Suppressor macrophage treated with lipopolysaccharide for 1 hour (primary cell): ENCODE data around the gene LRFN2.
A peak's percentile ranks its signal among the peaks of the same experiment; 100 is the strongest.

Experiments
- DNase-seq, 3 donors: peaks; one replicate each; pipeline ENCODE4 v3.0.0-alpha.2; 2020 to 2022

Gene LRFN2

DNA sequence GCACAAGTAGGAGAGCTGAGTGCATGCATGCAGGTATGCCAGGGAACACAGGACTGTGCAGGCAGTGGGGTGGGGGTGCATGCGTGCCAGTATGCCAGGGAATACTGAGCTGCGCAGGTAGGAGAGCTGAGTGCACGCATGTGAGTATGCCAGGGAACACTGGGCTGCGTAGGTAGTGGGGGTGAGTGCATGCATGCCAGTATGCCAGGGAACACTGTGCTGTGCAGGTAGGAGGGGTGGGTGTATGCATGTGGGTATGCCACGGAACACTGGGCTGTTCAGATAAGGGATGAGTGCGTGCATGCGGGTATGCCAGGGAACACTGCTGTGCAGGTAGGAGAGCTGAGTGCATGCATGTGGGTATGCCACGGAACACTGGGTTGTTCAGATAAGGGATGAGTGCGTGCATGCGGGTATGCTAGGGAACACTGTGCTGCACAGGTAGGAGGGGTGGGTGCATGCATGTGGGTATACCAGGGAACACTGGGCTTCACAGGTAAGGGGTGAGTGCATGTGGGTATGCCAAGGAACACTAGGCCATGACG lies 77.4 kb downstream of the LRFN2 start:
- DNase-seq: no peak

DNA sequence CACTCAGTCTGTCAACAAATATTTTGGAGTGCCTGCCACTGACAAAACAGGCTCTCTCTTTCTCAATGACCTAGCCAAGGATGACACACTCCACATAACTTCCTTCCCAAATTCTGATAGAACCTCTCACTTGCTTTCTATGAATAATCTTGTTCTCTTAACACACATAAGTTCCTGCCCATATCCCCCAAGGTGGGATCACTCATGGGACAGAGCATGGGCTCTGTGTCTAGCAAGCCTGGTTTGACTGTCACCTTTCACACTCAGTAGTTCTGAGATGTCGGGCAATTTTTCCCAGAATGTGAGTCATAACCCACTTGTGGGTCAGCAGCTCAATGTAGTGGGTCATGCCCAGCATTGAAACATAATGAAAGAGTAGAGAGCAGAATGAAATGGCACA lies 78.1 kb downstream of the LRFN2 start:
- DNase-seq: peak; percentile 43 to 67 (median 62)

GRCh38 chr6:40506954-40507353 lies 80.2 kb downstream of the LRFN2 start:
- DNase-seq: no peak

DNA sequence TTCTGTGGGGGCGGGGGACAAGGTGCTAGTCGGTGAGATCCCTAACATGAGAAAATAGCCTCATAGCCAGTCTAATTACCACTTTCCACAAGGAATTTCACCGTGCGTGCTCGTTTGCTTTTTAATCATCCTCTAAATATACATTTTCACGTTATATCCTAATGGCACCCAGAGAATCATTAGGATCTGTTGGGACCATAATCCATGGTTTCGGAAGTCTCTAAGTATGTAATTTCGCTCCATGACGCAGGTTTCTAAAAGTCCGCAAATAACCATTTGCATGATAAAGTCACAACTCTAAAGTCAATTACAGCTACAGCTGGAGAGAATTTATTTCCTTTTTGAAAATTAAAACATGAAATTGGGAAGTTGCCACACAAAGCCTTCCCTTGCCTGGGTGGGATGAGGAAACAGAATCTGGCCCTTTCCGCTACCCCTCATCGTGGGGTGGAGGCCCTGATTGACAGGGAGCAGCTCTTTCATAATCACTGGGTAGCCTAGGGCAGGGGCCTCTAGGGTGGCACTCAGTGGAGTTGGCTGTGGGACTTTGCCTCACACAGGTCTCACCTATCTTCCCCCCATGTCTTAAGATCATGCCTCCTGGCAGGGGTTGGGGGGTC lies 81.9 kb downstream of the LRFN2 start:
- DNase-seq: peak; percentile 61 to 67 (median 62)

- DNase-seq: peak; percentile 71 to 86 (median 85)
Observed at GRCh38 chr6:40504274-40504673, 82.9 kb downstream of the LRFN2 start.

DNA sequence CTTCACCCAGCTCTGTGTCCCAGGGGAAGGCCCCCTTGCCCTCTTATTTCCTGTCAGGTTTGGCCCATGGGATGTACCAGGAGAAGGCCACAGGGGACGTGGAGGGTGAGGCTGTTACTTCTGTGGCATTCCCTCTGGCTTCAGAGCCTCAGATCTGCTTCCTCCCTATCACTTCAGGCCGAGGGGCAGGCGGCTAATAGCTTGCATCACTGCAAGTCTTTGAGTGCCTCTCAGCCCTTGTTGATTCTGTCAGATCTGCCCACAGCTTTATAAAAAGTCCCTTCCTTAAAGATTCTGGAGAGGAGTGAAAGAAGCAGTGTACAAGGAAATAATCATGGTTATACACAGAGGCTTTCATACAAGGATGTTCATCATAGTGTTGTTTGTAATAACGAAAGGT lies 86.9 kb downstream of the LRFN2 start:
- peak in 1 of 3 donors; percentile 10 for DNase-seq

GRCh38 chr6:40499215-40499614 lies 87.9 kb downstream of the LRFN2 start:
- DNase-seq: no peak

GRCh38 chr6:40498148-40498547 lies 89.0 kb downstream of the LRFN2 start:
- DNase-seq: no peak

- no peak for DNase-seq
Observed at GRCh38 chr6:40492187-40492586, 95.0 kb downstream of the LRFN2 start.

GRCh38 chr6:40490508-40490907 lies 96.7 kb downstream of the LRFN2 start:
- DNase-seq: no peak

- no peak for DNase-seq
Observed at GRCh38 chr6:40489798-40490197, 97.4 kb downstream of the LRFN2 start.

GRCh38 chr6:40486576-40486975 lies 100.6 kb downstream of the LRFN2 start:
- DNase-seq: no peak

GRCh38 chr6:40485795-40486194 lies 101.4 kb downstream of the LRFN2 start:
- DNase-seq: no peak

DNA sequence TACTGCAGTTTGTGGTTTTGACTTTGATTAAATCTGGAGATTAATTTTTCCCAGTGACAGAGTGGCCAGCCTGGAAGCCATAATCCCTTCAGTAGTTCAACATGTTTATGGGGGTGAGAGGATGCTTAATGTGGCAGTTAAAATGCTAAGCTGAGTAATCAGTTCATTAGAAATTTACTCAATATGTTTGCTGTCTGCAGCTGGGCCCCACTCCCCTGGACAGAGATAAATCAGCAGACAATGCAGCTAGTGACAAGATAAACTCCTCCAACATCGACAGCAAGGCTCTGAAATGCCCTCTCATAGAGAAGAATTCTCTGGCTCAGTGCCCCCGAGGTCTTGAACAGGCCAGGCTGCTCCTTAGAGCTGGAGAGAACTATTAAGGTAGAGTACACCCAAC lies 101.9 kb downstream of the LRFN2 start:
- no peak for DNase-seq

DNA sequence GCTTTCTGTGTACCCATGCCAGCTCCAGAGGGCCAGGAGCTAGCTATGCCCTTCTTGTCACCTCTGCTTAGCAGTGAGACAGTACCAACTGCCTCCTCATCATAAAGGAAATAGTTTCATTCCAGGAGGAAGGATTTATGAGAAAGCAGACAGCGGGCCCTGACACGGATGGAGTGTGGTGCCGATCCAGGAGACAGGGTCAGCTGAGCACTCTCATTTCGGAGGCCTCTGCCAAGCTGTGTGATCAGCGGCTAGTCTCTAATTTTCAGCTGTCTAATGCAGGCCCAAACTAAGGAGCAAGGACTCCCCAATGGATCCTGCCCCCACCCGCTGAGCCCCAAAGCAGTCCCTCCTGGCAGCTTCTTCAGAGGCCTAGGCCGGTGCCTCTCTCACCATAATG lies 103.1 kb downstream of the LRFN2 start:
- no peak for DNase-seq

DNA sequence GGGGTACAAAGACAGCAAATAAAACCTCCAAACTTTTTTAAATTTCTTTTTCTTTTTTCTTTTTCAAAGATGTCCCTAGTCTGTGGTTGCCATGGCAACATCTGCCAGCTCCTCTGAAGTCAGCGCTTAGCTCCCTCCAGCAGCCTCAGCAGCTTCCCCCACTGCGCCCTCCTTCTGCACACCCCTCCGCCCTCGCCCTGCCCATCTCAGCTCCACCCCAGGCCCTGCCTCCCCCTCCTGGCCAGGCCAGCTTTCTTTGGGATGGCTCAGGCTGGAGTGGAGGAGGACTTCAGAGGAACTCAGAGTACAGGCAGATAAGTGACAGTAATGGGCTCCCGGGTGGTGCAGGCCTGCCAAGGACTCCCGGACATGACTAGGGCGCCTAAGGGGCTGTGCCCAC lies 104.6 kb downstream of the LRFN2 start:
- DNase-seq: no peak

DNA sequence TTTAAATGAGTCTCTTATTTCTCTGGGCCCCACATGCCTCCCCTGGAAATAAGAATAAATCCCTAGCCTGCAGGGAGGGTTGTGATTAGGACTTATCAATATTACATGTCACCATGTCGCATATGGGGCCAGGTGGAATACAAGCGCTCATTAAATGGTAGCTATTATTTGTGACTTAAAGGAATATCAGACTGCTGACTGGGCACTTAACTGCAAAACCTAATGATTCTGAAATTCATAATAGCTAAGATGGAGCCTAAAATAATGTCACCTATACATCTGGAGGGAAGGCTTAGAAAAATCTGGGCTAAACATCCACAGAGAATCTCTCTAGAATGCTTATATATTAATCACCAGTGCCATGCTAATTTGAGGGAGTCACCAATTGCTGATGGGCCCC lies 106.5 kb downstream of the LRFN2 start:
- no peak for DNase-seq

DNA sequence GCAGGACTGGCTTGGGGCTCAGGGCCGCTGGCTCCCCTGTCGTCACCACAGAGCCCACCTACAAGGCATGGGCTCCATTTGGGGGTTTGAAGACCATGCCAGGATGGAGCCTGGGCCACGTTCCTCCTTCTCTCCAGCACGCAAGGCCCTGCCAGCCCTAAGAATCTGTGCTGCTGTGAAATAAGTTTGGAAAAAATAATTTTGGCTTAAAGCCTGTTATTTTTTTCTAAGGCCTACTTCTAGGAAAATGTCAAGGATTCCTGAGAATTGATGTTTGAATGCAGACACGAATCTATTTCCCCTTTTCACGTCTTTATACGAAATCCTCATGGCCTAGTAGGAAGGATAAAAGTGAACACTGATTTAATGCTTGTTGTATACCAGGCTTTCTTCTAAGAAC lies 107.5 kb downstream of the LRFN2 start:
- no peak for DNase-seq

DNA sequence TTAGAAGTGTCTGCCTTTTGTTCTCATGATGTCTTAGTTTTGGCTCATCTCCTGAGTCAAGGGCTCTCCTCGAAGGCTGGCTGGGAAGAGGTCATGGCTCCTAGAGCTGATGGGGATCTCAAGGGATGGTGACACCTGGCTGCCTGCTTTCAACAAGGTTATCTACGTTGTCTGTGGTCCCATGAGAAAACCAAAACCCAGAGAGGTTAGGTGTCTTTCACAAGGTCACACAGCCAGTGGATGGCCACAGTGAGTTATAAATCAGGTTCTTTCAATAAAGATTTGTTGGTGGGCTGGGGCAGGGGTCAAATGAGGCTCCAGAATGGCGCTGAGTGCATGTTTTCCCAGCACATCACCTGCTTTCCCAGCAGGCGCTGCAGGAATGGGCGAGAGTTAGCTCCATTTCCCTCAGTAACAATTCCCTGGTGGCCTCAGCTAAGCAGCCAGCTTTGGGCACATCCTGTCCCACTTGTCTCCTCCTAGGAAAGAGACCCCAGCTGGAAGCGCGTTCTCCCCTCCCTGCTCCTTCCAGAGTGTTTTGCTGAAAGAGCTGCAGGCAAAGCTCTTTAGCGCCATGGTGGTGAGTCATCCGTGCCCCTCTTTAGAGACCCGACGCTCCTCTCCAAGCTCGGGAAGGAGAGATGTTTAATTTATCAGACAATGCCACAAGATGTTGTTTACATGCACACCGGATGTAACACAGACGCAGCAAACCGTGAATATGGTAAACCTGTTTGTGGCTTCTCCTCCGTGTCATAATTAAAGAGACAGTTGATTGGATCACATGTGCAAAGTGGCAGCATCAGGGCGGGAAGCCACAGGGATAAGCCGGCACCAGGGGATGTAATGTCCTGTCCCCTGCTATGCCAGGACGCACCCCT lies 109.7 kb downstream of the LRFN2 start:
- DNase-seq: no peak

- DNase-seq: no peak
Observed at GRCh38 chr6:40476673-40477072, 110.5 kb downstream of the LRFN2 start.

- DNase-seq: peak in 2 of 3 donors; percentile 13 to 15
Observed at GRCh38 chr6:40474937-40475336, 112.2 kb downstream of the LRFN2 start.

DNA sequence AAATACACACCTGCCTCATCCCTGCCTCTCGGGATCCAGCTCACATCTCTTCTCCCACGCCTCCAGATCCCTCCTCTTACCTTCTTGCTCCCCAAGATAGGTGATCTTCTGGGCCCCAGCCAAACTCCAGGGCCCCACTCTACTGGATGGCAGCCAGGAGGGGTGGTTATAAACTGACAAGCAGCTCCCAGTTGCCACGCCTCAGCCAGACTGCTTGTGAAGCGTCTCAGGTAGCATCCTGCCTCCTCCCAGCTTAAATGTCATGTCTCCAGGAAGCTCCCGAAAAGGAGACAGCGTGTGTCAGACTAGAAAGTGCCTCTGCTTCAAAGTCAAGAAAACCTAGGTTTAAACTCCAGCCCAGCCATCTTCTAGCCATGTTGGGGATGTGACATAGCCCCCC lies 114.1 kb downstream of the LRFN2 start:
- no peak for DNase-seq

GRCh38 chr6:40472353-40472752 lies 114.8 kb downstream of the LRFN2 start:
- DNase-seq: no peak

DNA sequence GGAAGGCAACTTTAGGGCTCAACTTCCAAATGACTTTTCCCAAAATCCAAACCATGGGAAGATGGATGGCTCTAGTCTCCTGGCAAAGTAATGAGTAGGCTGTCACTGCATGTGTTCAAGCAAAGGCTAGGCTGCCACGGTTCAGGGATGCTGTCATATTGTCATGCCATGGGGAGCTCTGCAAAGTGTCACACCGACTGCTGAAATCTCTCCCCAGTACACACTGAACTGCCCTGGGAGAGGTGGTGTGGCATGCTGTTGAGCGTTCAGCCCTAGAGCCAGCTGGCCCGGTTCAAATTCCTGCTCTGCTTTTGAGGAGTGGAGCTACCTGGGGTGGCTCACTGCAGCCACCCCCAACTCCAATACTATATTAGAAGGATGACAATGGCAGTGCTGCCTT lies 115.9 kb downstream of the LRFN2 start:
- no peak for DNase-seq
